ENCODE results near the gene INHA.

Gene INHA

GRCh38 chr2:219559156-219559915 is 12.8 kb upstream of the INHA start:
- ATAC-seq = no peak
- no peak for TF ChIP-seq ZNF565 (CRISPR knock-in tag; conservative IDR thresholded peaks at IDR 0.05; ENCODE audit: low read depth)
- TF ChIP-seq RARB (CRISPR knock-in tag; IDR thresholded peaks at IDR 0.05) = no peak
- no peak for TF ChIP-seq ESRRG (CRISPR knock-in tag; IDR thresholded peaks at IDR 0.05)
- TF ChIP-seq POU6F1 (CRISPR knock-in tag; IDR thresholded peaks at IDR 0.05; ENCODE audit: borderline replicate concordance, low read depth) = no peak
- no peak for TF ChIP-seq PATZ1 (CRISPR knock-in tag; IDR thresholded peaks at IDR 0.05; ENCODE audit: borderline replicate concordance)

GRCh38 chr2:219560037-219560892 is 11.8 kb upstream of the INHA start:
- ATAC-seq = peak; percentile 60
- no peak for TF ChIP-seq ZFP30 (CRISPR knock-in tag; IDR thresholded peaks at IDR 0.05)
- no peak for TF ChIP-seq BACH2 (CRISPR knock-in tag; IDR thresholded peaks at IDR 0.05; ENCODE audit: borderline replicate concordance)
- no peak for TF ChIP-seq POU6F1 (CRISPR knock-in tag; IDR thresholded peaks at IDR 0.05; ENCODE audit: borderline replicate concordance, low read depth)
- no peak for TF ChIP-seq TOX (CRISPR knock-in tag; IDR thresholded peaks at IDR 0.05; ENCODE audit: borderline replicate concordance)

GRCh38 chr2:219560893-219561178 is 11.3 kb upstream of the INHA start:
- no peak for TF ChIP-seq GLIS3 (CRISPR knock-in tag; IDR thresholded peaks at IDR 0.05)
- no peak for TF ChIP-seq SNAI2 (CRISPR knock-in tag; IDR thresholded peaks at IDR 0.05)
- TF ChIP-seq BACH2 (CRISPR knock-in tag; IDR thresholded peaks at IDR 0.05; ENCODE audit: borderline replicate concordance) = no peak
- no peak for TF ChIP-seq POU6F1 (CRISPR knock-in tag; IDR thresholded peaks at IDR 0.05; ENCODE audit: borderline replicate concordance, low read depth)
- TF ChIP-seq ZNF565 (CRISPR knock-in tag; conservative IDR thresholded peaks at IDR 0.05; ENCODE audit: low read depth) = no peak
- TF ChIP-seq TCF4 (CRISPR knock-in tag; IDR thresholded peaks at IDR 0.05; ENCODE audit: borderline replicate concordance) = no peak
- no peak for TF ChIP-seq ZNF8 (CRISPR knock-in tag; IDR thresholded peaks at IDR 0.05)
- no peak for TF ChIP-seq CREB5 (CRISPR knock-in tag; IDR thresholded peaks at IDR 0.05; ENCODE audit: low read depth)

GRCh38 chr2:219561179-219562048 is 10.7 kb upstream of the INHA start:
- peak; percentile 5 for ATAC-seq
- TF ChIP-seq ZNF565 (CRISPR knock-in tag; conservative IDR thresholded peaks at IDR 0.05; ENCODE audit: low read depth) = no peak

More at GRCh38 chr2:219560893-219561178, 11.3 kb upstream of the INHA start:
- ATAC-seq = peak; percentile 6; the same call in 2 of the 3 replicates
